DMS114 treated with DMSO at 0.1 percent for 48 hours (cell line): ENCODE results near the gene SPDYE2B.
"Not testable (repeated sequence)": the region's sequence is repeated elsewhere in the genome, so short reads cannot be mapped to it uniquely, and the experiment has no call there.

Source experiments
- DNase-seq: peaks from one replicate; lab custom pipeline; 2025; ENCODE audit not compliant: unreplicated experiment; lab: John Stamatoyannopoulos, UW

The SPDYE2B gene

GRCh38 chr7:102649924-102650323 lies at the start of gene SPDYE2B:
TSS of gene SPDYE2B (plus strand) at chr7:102650319. CDS start at chr7:102652349, 2,030 bp downstream.
- not testable (repeated sequence) for DNase-seq

- not testable (repeated sequence) for DNase-seq
Measured at GRCh38 chr7:102602317-102602716, 47.8 kb upstream of the SPDYE2B start.

DNA sequence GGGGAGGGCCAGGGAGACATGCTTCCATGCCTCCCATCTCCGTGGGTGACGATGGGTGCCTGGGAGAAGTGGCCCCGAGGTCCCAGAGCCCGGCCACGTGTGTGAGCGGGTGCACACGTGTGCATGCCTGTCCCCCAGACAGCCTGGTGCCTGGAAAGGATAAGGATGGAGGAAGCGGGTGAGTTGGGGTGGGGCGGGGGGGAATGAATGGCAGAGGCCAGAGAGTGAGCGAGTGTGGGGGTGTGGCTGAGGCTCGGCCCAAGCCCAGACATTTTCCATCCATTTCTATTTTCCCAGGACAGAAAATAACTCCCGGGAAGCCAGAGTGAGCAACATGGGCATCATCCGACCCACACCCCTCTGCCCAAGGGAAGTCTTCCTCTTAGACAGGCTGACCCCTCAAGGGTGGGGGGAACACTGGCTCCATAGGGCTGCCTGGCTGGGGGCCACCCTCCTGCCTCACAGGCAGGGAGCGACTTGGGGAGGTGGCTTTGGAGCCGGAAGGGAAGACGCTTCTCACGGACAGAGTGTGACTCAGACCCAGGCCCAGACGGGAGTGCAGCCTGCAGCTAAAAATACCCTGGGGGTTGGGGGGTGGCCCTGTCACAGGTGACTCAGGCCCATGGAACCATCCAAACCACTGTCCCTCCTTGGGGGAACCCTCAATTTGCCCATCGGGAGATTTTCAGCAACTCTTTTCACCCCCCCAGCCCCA lies 45.5 kb upstream of the SPDYE2B start:
- DNase-seq: not testable (repeated sequence)

DNA sequence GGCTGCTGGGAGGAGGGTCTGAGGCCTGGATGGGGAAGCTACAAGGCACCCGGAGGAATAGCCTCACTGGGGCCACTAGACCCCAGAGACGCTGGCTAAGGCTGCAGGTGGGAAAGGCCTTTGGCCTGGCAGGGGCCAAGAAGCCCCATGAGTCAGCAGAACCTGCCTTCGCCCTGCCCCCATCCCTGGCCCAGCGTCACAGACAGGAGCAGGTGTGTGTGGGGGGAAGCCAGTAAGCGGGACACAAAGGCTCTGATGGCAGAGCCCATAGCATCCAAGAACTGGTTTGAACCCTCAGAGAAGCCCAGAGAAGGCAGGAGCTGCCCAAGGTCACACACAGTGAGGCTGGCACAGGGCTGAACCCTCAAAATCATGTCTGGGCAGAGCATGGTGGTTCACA lies 43.3 kb upstream of the SPDYE2B start:
- DNase-seq: not testable (repeated sequence)

GRCh38 chr7:102609734-102610133 lies 40.4 kb upstream of the SPDYE2B start:
- DNase-seq: not testable (repeated sequence)

DNA sequence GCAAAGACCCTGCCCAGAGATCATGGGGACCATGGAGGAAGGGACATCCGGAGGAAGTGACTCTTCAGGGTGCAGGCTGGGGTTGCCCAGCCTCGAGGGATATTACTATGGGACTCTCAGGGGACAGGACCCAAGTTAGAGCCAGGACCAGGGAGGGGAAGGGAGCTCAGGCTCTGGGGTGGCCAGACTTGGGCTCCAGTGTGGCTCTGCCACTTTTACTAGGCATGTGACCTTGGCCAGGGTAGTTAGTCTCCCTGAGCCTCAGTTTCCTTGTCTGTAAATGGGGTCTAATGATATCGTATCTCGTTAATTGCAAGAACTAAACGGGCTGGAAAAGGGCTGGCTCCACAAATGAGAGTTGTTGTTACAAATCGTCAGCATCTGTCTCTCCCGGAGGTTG lies 39.7 kb upstream of the SPDYE2B start:
- not testable (repeated sequence) for DNase-seq

- not testable (repeated sequence) for DNase-seq
Measured at GRCh38 chr7:102611013-102611674, 39.0 kb upstream of the SPDYE2B start.

DNA sequence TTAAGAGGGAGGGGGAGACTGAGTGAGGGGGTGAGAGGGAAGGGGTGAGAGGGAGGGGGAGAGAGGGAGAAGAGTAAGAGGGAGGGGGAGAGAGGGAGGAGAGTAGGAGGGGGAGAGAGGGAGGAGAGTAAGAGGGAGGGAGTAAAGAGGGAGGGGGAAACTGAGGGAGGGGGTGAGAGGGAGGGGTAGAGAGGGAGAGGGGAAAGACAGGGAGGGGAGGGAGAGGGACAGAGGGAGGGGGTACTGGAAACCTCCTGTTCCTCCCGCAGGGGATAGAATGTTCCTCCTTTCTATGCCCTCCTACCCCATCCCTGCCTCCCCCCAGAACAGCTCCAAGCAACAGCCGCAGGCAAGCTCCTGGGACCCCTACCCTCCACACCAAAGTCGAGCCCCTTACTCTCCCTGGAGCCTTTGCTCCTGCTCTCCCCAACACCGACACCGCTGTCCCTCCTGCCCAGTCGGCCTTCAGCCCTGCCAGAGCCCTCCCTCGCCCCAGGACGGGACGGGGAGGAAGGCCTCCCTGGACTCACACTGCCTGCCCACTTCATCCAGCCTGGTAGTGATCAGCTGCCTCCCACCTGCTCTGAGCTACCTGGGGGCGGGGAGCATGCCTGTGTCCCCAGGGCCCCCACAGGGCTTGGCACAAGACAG lies 38.3 kb upstream of the SPDYE2B start:
- DNase-seq: not testable (repeated sequence)

DNA sequence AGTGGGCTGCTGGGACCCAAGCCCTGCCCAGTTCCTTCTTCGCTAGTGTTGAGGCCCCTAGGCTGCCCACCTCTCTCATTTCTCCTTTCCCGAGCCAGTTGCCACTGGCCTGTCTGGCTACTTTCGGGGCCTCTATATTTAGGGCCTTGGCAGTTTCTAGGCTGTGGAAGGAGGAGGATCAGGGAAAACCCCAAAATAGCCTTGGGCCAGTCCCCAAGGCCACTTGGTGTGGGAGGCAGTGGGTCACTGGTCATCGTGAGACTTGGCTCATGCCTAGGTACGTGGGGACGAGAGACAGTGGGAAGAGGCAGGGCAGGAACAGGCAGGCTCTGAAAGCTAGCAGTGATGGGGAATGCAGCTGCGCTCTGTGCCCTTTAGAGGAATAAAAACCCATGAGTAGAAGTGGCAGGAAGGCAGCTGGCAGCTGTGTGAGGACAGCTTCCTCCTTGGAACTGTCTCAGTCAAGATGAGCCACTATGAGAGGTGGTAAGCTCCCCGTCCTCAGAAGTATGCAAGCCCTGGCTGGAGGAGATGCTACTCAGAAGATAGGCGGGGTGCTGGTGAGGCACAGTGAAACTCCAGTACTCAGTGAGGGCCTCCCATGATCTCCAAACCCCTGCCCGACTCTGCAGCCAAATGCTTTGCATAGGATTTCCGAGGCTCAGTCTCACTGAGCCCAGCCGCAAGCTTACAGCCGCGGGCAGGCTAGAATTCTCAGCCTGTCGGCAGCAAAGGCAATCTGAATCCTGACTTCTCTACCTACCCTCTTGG lies 36.4 kb upstream of the SPDYE2B start:
- not testable (repeated sequence) for DNase-seq

GRCh38 chr7:102614346-102614697 lies 35.8 kb upstream of the SPDYE2B start:
- not testable (repeated sequence) for DNase-seq

DNA sequence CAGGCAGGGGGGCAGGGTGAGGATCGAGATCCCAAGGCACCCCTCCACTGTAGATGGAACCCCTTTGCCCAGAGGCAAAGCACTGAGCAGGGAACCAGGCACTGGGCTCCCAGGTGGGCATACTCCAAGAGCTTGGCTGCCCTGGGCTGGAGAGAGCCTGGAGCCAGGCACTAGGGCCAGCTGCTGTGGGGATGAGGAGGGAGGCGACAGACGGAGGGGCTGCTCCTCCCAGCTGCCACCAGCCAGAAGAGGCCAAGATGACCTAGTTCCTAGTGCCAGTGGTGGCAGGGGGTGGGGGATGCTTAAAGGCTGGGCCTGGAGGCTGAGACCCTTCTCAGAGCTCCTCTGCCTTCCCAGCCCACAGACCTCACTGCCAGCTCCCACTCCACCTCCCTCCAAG lies 35.2 kb upstream of the SPDYE2B start:
- DNase-seq: not testable (repeated sequence)

GRCh38 chr7:102615930-102616329 lies 34.2 kb upstream of the SPDYE2B start:
- DNase-seq: not testable (repeated sequence)

- DNase-seq: not testable (repeated sequence)
Measured at GRCh38 chr7:102616507-102617125, 33.5 kb upstream of the SPDYE2B start, which contains the start of gene RASA4. TSS of gene RASA4 (minus strand) at chr7:102616756. CDS start at chr7:102616689, 67 bp downstream.

DNA sequence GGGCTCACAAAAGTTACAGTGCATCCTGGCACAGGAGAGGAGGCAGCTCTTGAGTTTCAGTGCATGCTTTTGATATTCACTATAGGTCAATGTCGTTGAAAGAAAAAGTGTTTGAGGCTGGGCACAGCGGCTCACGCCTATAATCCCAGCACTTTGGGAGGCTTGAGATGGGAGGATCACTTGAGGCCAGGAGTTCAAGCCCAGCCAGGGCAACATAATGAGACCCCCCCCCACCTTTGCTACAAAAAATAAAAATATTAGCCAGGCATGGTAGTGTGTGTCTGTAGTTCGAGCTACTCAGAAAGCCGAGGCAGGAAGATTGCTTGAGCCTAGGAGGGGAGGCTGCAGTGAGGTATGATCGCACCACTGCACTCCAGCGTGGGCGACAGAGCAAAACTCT lies 32.0 kb upstream of the SPDYE2B start:
- DNase-seq: not testable (repeated sequence)

DNA sequence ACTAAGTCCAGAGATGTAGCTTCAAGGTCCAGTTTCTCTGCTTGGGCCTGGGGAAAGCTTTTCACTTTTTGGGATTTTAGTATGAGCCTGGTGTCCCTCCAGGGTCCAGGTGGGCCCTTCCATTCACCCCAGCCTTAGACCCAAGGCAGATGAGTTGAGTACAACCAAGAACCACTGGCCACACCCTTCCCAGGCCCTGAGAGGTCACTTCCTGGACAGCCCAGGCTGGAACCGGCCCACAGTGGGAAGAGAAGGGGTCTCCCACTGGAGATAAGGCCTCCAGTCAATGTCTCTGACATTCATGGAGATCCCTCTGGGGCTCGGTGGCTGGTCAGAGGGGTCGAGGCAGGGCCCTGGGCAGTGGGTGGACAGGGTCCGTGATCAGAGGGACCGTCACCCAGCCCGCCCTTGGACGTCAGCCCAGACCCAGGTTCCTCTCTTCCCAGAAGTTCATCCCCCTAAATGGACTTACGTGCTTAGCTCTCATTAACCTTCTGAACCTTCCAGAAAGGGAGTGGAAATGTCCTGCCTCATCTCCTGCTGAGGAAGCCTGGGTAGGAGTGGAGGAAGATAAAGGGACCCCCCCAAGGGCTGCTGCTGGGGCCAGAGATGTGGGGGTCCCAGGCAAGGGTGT lies 22.7 kb upstream of the SPDYE2B start:
- DNase-seq: not testable (repeated sequence)

GRCh38 chr7:102630622-102631021 lies 19.5 kb upstream of the SPDYE2B start:
- DNase-seq: not testable (repeated sequence)

GRCh38 chr7:102634299-102634698 lies 15.8 kb upstream of the SPDYE2B start:
- not testable (repeated sequence) for DNase-seq

DNA sequence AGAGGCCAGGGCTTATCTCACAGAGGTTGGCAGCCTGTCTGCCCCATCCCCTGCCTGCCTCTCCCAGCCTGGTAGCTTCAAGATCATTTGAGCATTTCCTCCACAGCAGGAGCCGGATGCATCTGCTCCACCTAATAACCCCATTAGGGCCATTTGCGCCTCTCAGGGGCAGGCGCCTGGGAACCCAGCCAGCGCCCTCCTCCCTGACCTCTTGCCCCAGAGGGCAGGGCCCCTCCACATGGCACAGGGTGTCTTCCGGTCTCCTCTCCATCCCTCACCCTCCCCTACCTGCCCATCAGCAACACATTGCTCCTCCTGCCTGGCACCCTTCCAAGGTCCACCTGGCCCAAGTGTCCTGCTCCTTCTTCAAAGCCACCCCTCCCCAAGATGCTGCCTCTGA lies 14.8 kb upstream of the SPDYE2B start:
- DNase-seq: not testable (repeated sequence)

- not testable (repeated sequence) for DNase-seq
Measured at GRCh38 chr7:102636956-102637355, 13.2 kb upstream of the SPDYE2B start.

DNA sequence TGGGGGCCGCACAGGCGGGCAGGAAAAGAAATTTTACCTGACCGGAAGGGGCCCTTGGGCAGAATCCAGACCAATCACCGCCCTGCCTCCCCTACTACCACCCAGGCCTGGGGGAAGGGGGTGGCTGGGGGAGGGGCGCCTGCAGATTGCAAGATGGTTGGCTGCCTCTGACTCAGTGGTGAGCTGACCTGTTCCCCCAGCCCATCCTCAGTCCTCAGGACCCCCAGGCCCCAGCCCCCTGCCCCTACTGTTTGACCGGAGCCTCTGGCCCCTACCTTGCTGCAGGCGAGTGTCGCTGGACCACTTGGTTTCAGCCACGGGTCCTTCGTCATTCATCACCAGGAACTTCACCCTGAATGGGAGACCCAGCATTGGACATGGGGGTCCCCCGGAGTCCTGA lies 11.3 kb upstream of the SPDYE2B start:
- DNase-seq: not testable (repeated sequence)
